SJCRH30 (cell line): ENCODE measurements around the gene ZNF260. TPM values are rescaled to one million over a fixed set of nuclear protein-coding genes. Genes with fewer than 3 reads are reported as not detected.
"Not testable (repeated sequence)": the region's sequence is repeated elsewhere in the genome, so short reads cannot be mapped to it uniquely, and the experiment has no call there.

ENCODE experiments used
- DNase-seq, 2 experiments: peaks; one replicate each; pipeline ENCODE4 v3.0.0-alpha.2; 2015 to 2020
- H3K27ac ChIP-seq: fragments of 250-450 bp; sonication (Bioruptor Pico); 2 replicates; pipeline ENCODE4 v1.5.1; 2020; ENCODE audit warnings: mild to moderate bottlenecking, moderate library complexity
- H3K27me3 ChIP-seq: fragments of 250-450 bp; sonication (Bioruptor Pico); 2 replicates; pipeline ENCODE4 v1.5.1; 2020; ENCODE audit warnings: mild to moderate bottlenecking, moderate library complexity
- H3K36me3 ChIP-seq: fragments of 250-450 bp; sonication (Bioruptor Pico); 2 replicates; pipeline ENCODE4 v1.5.1; 2020; ENCODE audit warnings: mild to moderate bottlenecking, moderate library complexity
- H3K4me1 ChIP-seq: fragments of 250-450 bp; sonication (Bioruptor Pico); 2 replicates; pipeline ENCODE4 v1.5.1; 2020; ENCODE audit warnings: mild to moderate bottlenecking, moderate library complexity
- H3K4me3 ChIP-seq: fragments of 250-450 bp; sonication (Bioruptor Pico); 2 replicates; pipeline ENCODE4 v1.5.1; 2020; ENCODE audit warnings: mild to moderate bottlenecking, moderate library complexity
- H3K9me3 ChIP-seq: fragments of 250-450 bp; sonication (Bioruptor Pico); replicated peaks from 2 replicates; pipeline ENCODE4 v1.5.1; 2020; ENCODE audit warnings: mild to moderate bottlenecking, moderate library complexity
- total RNA-seq: library from RNA; depleted of rRNA; stranded (reverse); fragments of >200 nt; shearing (Covaris generic); gene quantifications from 2 replicates; pipeline ENCODE4 v1.2.3, GENCODE V29; 2014

The ZNF260 gene
- total RNA-seq, 1 experiment from 2014 or later, result 28.2 TPM

GRCh38 chr19:36514012-36514612, 14.0 kb downstream of the ZNF260 start:
- H3K36me3 ChIP-seq, result peaks cover 71% of the 10 kb centered on the region
- H3K27ac ChIP-seq, result no peak overlapping the region
- DNase-seq, result no peak
- no peaks in the 10 kb centered on the region for H3K4me1 ChIP-seq
- no peaks in the 10 kb centered on the region for H3K27me3 ChIP-seq
- peaks cover 64% of the 10 kb centered on the region for H3K9me3 ChIP-seq
- no peak overlapping the region for H3K4me3 ChIP-seq

- Histone ChIP-seq H3K27me3 (no peaks in the 10 kb centered on the region), H3K27ac (no peak overlapping the region), H3K4me1 (no peaks in the 10 kb centered on the region), H3K36me3 (peaks cover 16% of the 10 kb centered on the region), H3K9me3 (peaks cover 29% of the 10 kb centered on the region), H3K4me3 (no peak overlapping the region)
- DNase-seq, result no peak
These were observed 19.7 kb downstream of the ZNF260 start for GRCh38 chr19:36508325-36508724.

GRCh38 chr19:36501973-36502372, 26.1 kb downstream of the ZNF260 start:
- H3K4me1 ChIP-seq, result no peaks in the 10 kb centered on the region
- no peak for DNase-seq
- no peaks in the 10 kb centered on the region for H3K36me3 ChIP-seq
- no peak overlapping the region for H3K4me3 ChIP-seq
- H3K27ac ChIP-seq, result no peak overlapping the region
- no peaks in the 10 kb centered on the region for H3K27me3 ChIP-seq
- peaks cover 13% of the 10 kb centered on the region for H3K9me3 ChIP-seq

- no peaks in the 10 kb centered on the region for H3K27me3 ChIP-seq
- no peaks in the 10 kb centered on the region for H3K36me3 ChIP-seq
- peaks cover 9% of the 10 kb centered on the region for H3K9me3 ChIP-seq
- DNase-seq, result no peak
- H3K4me1 ChIP-seq, result no peaks in the 10 kb centered on the region
- no peak overlapping the region for H3K27ac ChIP-seq
- no peak overlapping the region for H3K4me3 ChIP-seq
These were observed 31.1 kb downstream of the ZNF260 start for GRCh38 chr19:36497001-36497400.

GRCh38 chr19:36492689-36493453, 35.2 kb downstream of the ZNF260 start:
- not testable (repeated sequence) for H3K36me3 ChIP-seq, H3K4me1 ChIP-seq, H3K27ac ChIP-seq, H3K9me3 ChIP-seq, H3K4me3 ChIP-seq, H3K27me3 ChIP-seq
- DNase-seq, result peak; percentile 30 to 44

- not testable (repeated sequence) for H3K36me3 ChIP-seq, H3K27me3 ChIP-seq, H3K4me3 ChIP-seq, H3K27ac ChIP-seq, H3K4me1 ChIP-seq, H3K9me3 ChIP-seq, DNase-seq
These were observed 37.2 kb downstream of the ZNF260 start for GRCh38 chr19:36490846-36491245.

- DNase-seq, result peak; percentile 92 to 97
- Histone ChIP-seq H3K27me3 (no peaks in the 10 kb centered on the region), H3K36me3 (no peaks in the 10 kb centered on the region; the same call in 1 of the 2 replicates), H3K4me3 (peak overlapping the region; percentile 91), H3K4me1 (no peaks in the 10 kb centered on the region), H3K9me3 (no peaks in the 10 kb centered on the region; the same call in 1 of the 2 replicates), H3K27ac (peak overlapping the region; percentile 94)
These were observed 38.1 kb downstream of the ZNF260 start for GRCh38 chr19:36489920-36490415.

- Histone ChIP-seq H3K27me3 (no peaks in the 10 kb centered on the region), H3K4me1 (no peaks in the 10 kb centered on the region), H3K27ac (peak within 1 kb of the TSS; percentile 94), H3K36me3 (no peaks in the 10 kb centered on the region; the same call in 1 of the 2 replicates), H3K9me3 (no peaks in the 10 kb centered on the region; the same call in 1 of the 2 replicates), H3K4me3 (peak within 1 kb of the TSS; percentile 91)
- DNase-seq, result peak; percentile 98 to 99
These were observed 38.8 kb downstream of the ZNF260 start, which contains the start of gene ZNF566 for GRCh38 chr19:36489118-36489919. Gene ZNF566, minus strand, starts transcription at chr19:36489561. Its CDS starts 13,004 bp downstream, at chr19:36476557.

- Histone ChIP-seq H3K36me3 (peaks cover 4% of the 10 kb centered on the region; the same call in 1 of the 2 replicates), H3K4me3 (peak overlapping the region; percentile 91), H3K27ac (peak overlapping the region; percentile 94), H3K4me1 (no peaks in the 10 kb centered on the region), H3K27me3 (no peaks in the 10 kb centered on the region), H3K9me3 (peaks cover 5% of the 10 kb centered on the region; the same call in 1 of the 2 replicates)
- peak in 1 of 2 experiments; percentile 9 for DNase-seq
These were observed 39.3 kb downstream of the ZNF260 start for GRCh38 chr19:36488846-36489117.

GRCh38 chr19:36488118-36488845, 39.8 kb downstream of the ZNF260 start:
- no peaks in the 10 kb centered on the region for H3K4me1 ChIP-seq
- no peak overlapping the region; the same call in 1 of the 2 replicates for H3K27ac ChIP-seq
- H3K9me3 ChIP-seq, result peaks cover 10% of the 10 kb centered on the region

GRCh38 chr19:36483653-36484052, 44.4 kb downstream of the ZNF260 start:
- no peak overlapping the region for H3K4me3 ChIP-seq
- no peak overlapping the region for H3K27ac ChIP-seq
- no peak for DNase-seq
- peaks cover 20% of the 10 kb centered on the region for H3K9me3 ChIP-seq
- H3K4me1 ChIP-seq, result no peaks in the 10 kb centered on the region
- H3K36me3 ChIP-seq, result peaks cover 23% of the 10 kb centered on the region
- H3K27me3 ChIP-seq, result no peaks in the 10 kb centered on the region

More at GRCh38 chr19:36488118-36488845, 39.8 kb downstream of the ZNF260 start:
- H3K27me3 ChIP-seq, result no peaks in the 10 kb centered on the region
- DNase-seq, result no peak
- H3K36me3 ChIP-seq, result peaks cover 5% of the 10 kb centered on the region; the same call in 1 of the 2 replicates
- peak overlapping the region; percentile 91 for H3K4me3 ChIP-seq

GRCh38 chr19:36482876-36483275, 45.2 kb downstream of the ZNF260 start:
- Histone ChIP-seq H3K36me3 (peaks cover 24% of the 10 kb centered on the region), H3K4me1 (no peaks in the 10 kb centered on the region), H3K4me3 (no peak overlapping the region), H3K27ac (no peak overlapping the region), H3K27me3 (no peaks in the 10 kb centered on the region), H3K9me3 (peaks cover 23% of the 10 kb centered on the region)
- no peak for DNase-seq
